ENCODE data around the gene MDC1. TPM values are rescaled to one million over a fixed set of nuclear protein-coding genes. Genes with fewer than 3 reads are reported as not detected.
A peak's percentile ranks its signal among the peaks of the same experiment; 100 is the strongest.

The MDC1 gene
- total and polyA plus RNA-seq, 2 of the 13 experiments (the other 11 are each of a cell fraction or from before 2014, with no cell fraction given), result 8.4 to 14.0 TPM

GRCh38 chr6:30721198-30722024, 4.3 kb upstream of the MDC1 start (continued):
- TF ChIP-seq YEATS2 (CRISPR knock-in tag; IDR thresholded peaks at IDR 0.05; ENCODE audit: borderline replicate concordance) (peak; percentile 86), MAFF (IDR thresholded peaks at IDR 0.05; ENCODE audit: low read depth, low read length) (no peak), NCOR1 (IDR thresholded peaks at IDR 0.05; ENCODE audit: borderline replicate concordance, low read length) (no peak; the same call in 1 of the 2 replicates), IRX3 (CRISPR knock-in tag; IDR thresholded peaks at IDR 0.05; ENCODE audit: borderline replicate concordance, low read depth) (no peak), FOXA3 (CRISPR knock-in tag; IDR thresholded peaks at IDR 0.05) (peak; percentile 8), ZNF451 (CRISPR knock-in tag; IDR thresholded peaks at IDR 0.05) (peak; percentile 85), XBP1 (CRISPR knock-in tag; IDR thresholded peaks at IDR 0.05) (no peak), HES4 (CRISPR knock-in tag; IDR thresholded peaks at IDR 0.05; ENCODE audit: borderline replicate concordance) (no peak), SMC3 (IDR thresholded peaks at IDR 0.05; ENCODE audit: low read length) (no peak), ZNF253 (CRISPR knock-in tag; IDR thresholded peaks at IDR 0.05; ENCODE audit: borderline replicate concordance) (no peak), PAF1 (CRISPR knock-in tag; IDR thresholded peaks at IDR 0.05) (0 out of 2 replicates have a peak, but pooled peaks have one; percentile 22), ZNF556 (CRISPR knock-in tag; IDR thresholded peaks at IDR 0.05; ENCODE audit: borderline replicate concordance) (no peak), ZNF24 (IDR thresholded peaks at IDR 0.05) (no peak), TBL1XR1 (IDR thresholded peaks at IDR 0.05; ENCODE audit: borderline replicate concordance, low read length, partially characterized antibody) (no peak), ZSCAN22 (CRISPR knock-in tag; IDR thresholded peaks at IDR 0.05) (no peak), KLF16 (CRISPR knock-in tag; IDR thresholded peaks at IDR 0.05) (peak in 1 of 2 experiments; percentile 49; a peak in 1 of 4 replicates), ZNF616 (CRISPR knock-in tag; IDR thresholded peaks at IDR 0.05; ENCODE audit: low read depth) (0 out of 2 replicates have a peak, but pooled peaks have one; percentile 37), ZNF275 (CRISPR knock-in tag; IDR thresholded peaks at IDR 0.05; ENCODE audit: borderline replicate concordance) (0 out of 2 replicates have a peak, but pooled peaks have one; percentile 58), SP140L (CRISPR knock-in tag; IDR thresholded peaks at IDR 0.05; ENCODE audit: borderline replicate concordance) (no peak), MTF2 (CRISPR knock-in tag; IDR thresholded peaks at IDR 0.05; ENCODE audit: borderline replicate concordance) (0 out of 2 replicates have a peak, but pooled peaks have one; percentile 49), ZNF644 (CRISPR knock-in tag; IDR thresholded peaks at IDR 0.05; ENCODE audit: low read depth) (no peak), ZNF776 (CRISPR knock-in tag; IDR thresholded peaks at IDR 0.05) (0 out of 2 replicates have a peak, but pooled peaks have one; percentile 64), PPARG (CRISPR knock-in tag; conservative IDR thresholded peaks at IDR 0.05) (no peak), SOX13 (IDR thresholded peaks at IDR 0.05) (peak; percentile 12; the same call in 1 of the 2 replicates), SOX13 (CRISPR knock-in tag; conservative IDR thresholded peaks at IDR 0.05 in 1 of 2, IDR thresholded peaks at IDR 0.05 in 1 of 2) (peak; percentile 18 to 85; a peak in 2 of 4 replicates), NFKBIZ (CRISPR knock-in tag; IDR thresholded peaks at IDR 0.05) (peak; percentile 48; the same call in 1 of the 2 replicates), ELF3 (CRISPR knock-in tag; IDR thresholded peaks at IDR 0.05) (no peak), MXI1 (IDR thresholded peaks at IDR 0.05; ENCODE audit: borderline replicate concordance, low read depth, low read length) (peak; percentile 96), TBX3 (IDR thresholded peaks at IDR 0.05; ENCODE audit: borderline replicate concordance) (no peak)
- TF ChIP-seq, protein P1, sequence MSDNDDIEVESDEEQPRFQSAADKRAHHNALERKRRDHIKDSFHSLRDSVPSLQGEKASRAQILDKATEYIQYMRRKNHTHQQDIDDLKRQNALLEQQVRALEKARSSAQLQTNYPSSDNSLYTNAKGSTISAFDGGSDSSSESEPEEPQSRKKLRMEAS (IDR thresholded peaks at IDR 0.05), result peak; percentile 96

Measured in HepG2 (cell line).